ENCODE measurements around the gene ADCY9. TPM values are rescaled to one million over a fixed set of nuclear protein-coding genes. Genes with fewer than 3 reads are reported as not detected.

Gene ADCY9
- total RNA-seq, 1 experiment from 2014 or later, result 10.5 TPM

- no peak for TF ChIP-seq EZH2 (IDR thresholded peaks at IDR 0.05; ENCODE audit: low read depth)
- TF ChIP-seq, protein P1, sequence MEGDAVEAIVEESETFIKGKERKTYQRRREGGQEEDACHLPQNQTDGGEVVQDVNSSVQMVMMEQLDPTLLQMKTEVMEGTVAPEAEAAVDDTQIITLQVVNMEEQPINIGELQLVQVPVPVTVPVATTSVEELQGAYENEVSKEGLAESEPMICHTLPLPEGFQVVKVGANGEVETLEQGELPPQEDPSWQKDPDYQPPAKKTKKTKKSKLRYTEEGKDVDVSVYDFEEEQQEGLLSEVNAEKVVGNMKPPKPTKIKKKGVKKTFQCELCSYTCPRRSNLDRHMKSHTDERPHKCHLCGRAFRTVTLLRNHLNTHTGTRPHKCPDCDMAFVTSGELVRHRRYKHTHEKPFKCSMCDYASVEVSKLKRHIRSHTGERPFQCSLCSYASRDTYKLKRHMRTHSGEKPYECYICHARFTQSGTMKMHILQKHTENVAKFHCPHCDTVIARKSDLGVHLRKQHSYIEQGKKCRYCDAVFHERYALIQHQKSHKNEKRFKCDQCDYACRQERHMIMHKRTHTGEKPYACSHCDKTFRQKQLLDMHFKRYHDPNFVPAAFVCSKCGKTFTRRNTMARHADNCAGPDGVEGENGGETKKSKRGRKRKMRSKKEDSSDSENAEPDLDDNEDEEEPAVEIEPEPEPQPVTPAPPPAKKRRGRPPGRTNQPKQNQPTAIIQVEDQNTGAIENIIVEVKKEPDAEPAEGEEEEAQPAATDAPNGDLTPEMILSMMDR (conservative IDR thresholded peaks at IDR 0.05), result no peak
- Histone ChIP-seq H3K4me1 (replicated peaks; ENCODE audit: insufficient read depth) (no peaks in the 10 kb centered on the region), H3K4me3 (no peak overlapping the region), H4K20me1 (ENCODE audit: insufficient read depth) (no peaks in the 10 kb centered on the region), H3K79me2 (ENCODE audit: low read depth) (no peaks in the 10 kb centered on the region), H3K4me2 (no peak overlapping the region), H3F3A (ENCODE audit: insufficient read depth, low read depth) (peaks cover 8% of the 10 kb centered on the region; the same call in 1 of the 2 replicates), H3K9me3 (ENCODE audit: insufficient read depth, low read depth) (no peaks in the 10 kb centered on the region), H3K27ac (no peak overlapping the region), H3K9me2 (ENCODE audit: insufficient read depth) (no peaks in the 10 kb centered on the region), H3K27me3 (ENCODE audit: insufficient read depth, low read depth) (no peaks in the 10 kb centered on the region), H2AFZ (no peak overlapping the region), H3K36me3 (ENCODE audit: low read depth) (no peaks in the 10 kb centered on the region)
- ChIA-PET POLR2A (ENCODE audit: unreplicated experiment) (no interaction called here), CTCF (no interaction called here)
- no TSS peak for BruUV-seq (replicated peaks)
- DNase-seq, result no peak
- intact Hi-C loops (cut with micrococcal nuclease; ENCODE audit: unreplicated experiment), result no loop called here
Observed at GRCh38 chr16:4070936-4071335, 45.3 kb downstream of the ADCY9 start.

DNA sequence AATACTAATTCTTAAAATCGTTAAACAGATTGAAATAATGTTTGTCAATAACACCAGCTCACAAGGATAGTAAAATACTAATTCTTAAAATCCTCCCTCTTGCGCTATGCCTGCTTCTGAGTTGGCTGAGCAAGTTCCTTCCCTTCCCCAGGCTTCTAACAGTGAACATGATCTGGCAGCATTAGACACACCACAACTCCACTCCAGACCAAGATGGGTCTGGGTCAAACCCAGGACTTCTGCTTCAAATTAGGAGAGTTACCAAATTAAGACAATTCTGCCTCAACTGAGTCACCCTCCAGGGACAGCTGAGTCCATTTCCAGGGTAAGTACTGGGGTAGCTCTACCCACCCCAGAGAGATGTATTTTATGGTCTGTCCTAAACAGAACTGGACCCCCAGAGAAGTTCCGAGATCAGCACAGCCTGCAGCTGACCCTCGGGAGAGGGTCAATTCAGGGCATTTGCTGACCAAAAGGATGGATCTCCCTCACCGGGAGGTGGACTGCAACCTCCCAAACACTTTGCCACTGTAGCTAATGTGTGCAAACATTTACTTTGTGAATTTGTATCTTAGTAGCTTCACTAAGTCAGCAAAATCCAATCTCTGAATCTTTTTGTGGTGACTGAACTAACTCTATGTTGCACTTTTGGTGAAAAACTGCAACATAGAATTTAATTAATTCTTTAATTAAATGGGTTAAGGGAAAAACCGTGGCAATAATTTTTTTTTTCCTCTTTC, 48.8 kb downstream of the ADCY9 start:
- Histone ChIP-seq H3K27me3 (ENCODE audit: insufficient read depth, low read depth) (no peaks in the 10 kb centered on the region), H3K9me2 (ENCODE audit: insufficient read depth) (no peaks in the 10 kb centered on the region), H2AFZ (no peak overlapping the region), H3K79me2 (ENCODE audit: low read depth) (no peaks in the 10 kb centered on the region), H3K4me3 (no peak overlapping the region), H3K4me2 (no peak overlapping the region), H3K27ac (no peak overlapping the region), H3K36me3 (ENCODE audit: low read depth) (no peaks in the 10 kb centered on the region), H3K4me1 (replicated peaks; ENCODE audit: insufficient read depth) (no peaks in the 10 kb centered on the region), H3F3A (ENCODE audit: insufficient read depth, low read depth) (no peaks in the 10 kb centered on the region), H3K9me3 (ENCODE audit: insufficient read depth, low read depth) (peaks cover 4% of the 10 kb centered on the region; the same call in 1 of the 2 replicates), H4K20me1 (ENCODE audit: insufficient read depth) (no peaks in the 10 kb centered on the region)
- CTCF ChIA-PET, result no interaction called here
- intact Hi-C loops (cut with micrococcal nuclease; ENCODE audit: unreplicated experiment), result no loop called here
- no TSS peak for BruUV-seq (replicated peaks)
- POLR2A ChIA-PET (ENCODE audit: unreplicated experiment), result no interaction called here
- TF ChIP-seq, protein P1 (conservative IDR thresholded peaks at IDR 0.05), result no peak
- no peak for TF ChIP-seq EZH2 (IDR thresholded peaks at IDR 0.05; ENCODE audit: low read depth)
- DNase-seq, result no peak

GRCh38 chr16:4064950-4065352, 51.3 kb downstream of the ADCY9 start:
- ChIA-PET POLR2A (ENCODE audit: unreplicated experiment) (no interaction called here), CTCF (no interaction called here)
- no peaks in the 10 kb centered on the region for H3F3A ChIP-seq (ENCODE audit: insufficient read depth, low read depth)
- intact Hi-C loops (cut with micrococcal nuclease; ENCODE audit: unreplicated experiment), result no loop called here
- H3K27me3 ChIP-seq (ENCODE audit: insufficient read depth, low read depth), result no peaks in the 10 kb centered on the region
- no peaks in the 10 kb centered on the region for H3K9me2 ChIP-seq (ENCODE audit: insufficient read depth)
- no peak overlapping the region for H3K4me3 ChIP-seq
- no peak overlapping the region for H3K4me2 ChIP-seq
- no peaks in the 10 kb centered on the region for H4K20me1 ChIP-seq (ENCODE audit: insufficient read depth)
- no peak for DNase-seq
- H3K27ac ChIP-seq, result no peak overlapping the region
- no TSS peak for BruUV-seq (replicated peaks)
- TF ChIP-seq EZH2 (IDR thresholded peaks at IDR 0.05; ENCODE audit: low read depth), result no peak
- TF ChIP-seq, protein P1 (conservative IDR thresholded peaks at IDR 0.05), result no peak
- H3K9me3 ChIP-seq (ENCODE audit: insufficient read depth, low read depth), result peaks cover 25% of the 10 kb centered on the region; the same call in 1 of the 2 replicates
- 0 out of 2 replicates have a peak, but pooled peaks cover 4% of the 10 kb centered on the region for H3K36me3 ChIP-seq (ENCODE audit: low read depth)
- no peaks in the 10 kb centered on the region for H3K4me1 ChIP-seq (replicated peaks; ENCODE audit: insufficient read depth)
- H2AFZ ChIP-seq, result no peak overlapping the region
- no peaks in the 10 kb centered on the region for H3K79me2 ChIP-seq (ENCODE audit: low read depth)

Measured in PC-9 (cell line).